Iris pigment epithelial cell (primary cell): Measurements from ENCODE around the gene WWTR1.

Source experiments
- DNase-seq: peaks from one replicate; pipeline ENCODE4 v3.0.0-alpha.2; 2011; ENCODE audit warnings: low read depth

Gene WWTR1

GRCh38 chr3:149592758-149593240, 65.0 kb downstream of the WWTR1 start:
- no peak for DNase-seq

GRCh38 chr3:149590691-149591441, 67.0 kb downstream of the WWTR1 start:
- no peak for DNase-seq

DNA sequence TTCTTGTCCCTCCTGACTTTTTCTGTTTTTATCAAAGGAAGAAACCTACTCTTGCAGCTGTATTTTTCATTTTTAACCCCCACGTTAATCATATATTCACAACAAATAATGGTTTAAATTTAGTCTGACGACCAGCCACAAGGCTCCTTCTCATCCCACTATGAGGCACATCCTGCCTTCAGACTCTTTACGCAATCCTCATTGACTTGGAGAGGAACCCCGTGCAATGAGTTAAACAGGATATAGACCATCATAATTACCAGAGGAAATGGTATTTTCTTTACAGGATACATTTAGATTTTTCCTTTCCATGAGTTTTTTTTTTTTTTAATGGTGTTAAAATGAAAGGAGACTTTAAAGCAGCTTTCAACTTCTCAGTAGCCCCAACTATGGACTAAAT, 68.5 kb downstream of the WWTR1 start:
- DNase-seq, result peak; percentile 91

- DNase-seq, result no peak
Observed at GRCh38 chr3:149588909-149589308, 68.9 kb downstream of the WWTR1 start.

DNA sequence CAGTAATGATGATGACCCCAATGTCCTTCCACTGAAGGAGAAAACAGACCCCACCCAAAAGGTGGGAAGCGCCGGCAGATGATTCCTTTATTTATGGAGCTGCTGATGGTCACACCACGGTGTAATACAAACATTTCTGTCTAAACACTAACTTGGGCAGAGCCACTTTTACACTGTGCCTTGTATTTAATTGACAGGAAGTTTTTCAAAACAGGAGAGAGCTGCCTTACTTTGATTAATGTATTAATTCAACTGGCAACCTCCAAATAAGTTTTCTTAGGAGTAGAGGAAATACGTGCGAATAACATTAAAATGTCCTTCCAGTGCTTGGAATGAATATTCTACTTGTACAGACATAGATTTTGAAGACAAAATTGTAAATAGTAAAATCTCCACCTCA, 70.4 kb downstream of the WWTR1 start:
- DNase-seq, result no peak

DNA sequence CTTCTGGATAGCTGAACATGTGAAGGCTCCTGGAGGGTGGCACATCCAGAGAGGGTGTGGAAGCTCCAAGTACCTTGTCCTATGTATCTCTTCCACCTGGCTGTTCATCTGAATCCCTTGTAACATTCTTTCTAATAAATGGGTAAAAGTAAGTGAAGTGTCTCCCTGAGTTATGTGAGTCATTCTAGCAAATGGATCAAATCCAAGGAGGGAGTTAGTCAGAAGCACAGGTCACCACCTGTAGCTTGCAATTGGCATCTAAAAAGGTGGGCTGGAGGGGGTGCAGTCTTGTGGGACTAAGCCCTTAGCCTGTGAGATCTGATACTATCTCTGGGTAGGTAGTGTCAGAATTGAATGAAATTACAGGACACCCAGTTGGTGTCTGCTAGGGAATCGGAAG, 71.0 kb downstream of the WWTR1 start:
- peak; percentile 77 for DNase-seq

DNA sequence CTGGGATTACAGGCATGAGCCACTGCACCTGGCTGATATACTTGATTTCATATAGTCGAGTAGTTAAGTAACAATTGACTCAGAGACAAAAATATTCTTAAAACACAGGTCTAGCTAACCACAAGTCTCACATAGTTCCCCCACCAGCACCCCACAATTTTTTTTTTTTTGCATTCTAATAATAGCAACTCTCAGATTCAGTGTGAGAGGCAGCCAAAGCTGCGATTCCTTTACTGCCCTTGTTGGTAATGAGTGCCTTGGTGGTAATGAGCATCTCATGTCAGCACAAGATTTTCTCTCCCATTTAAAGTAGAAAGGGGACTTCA, 72.5 kb downstream of the WWTR1 start:
- peak; percentile 68 for DNase-seq

DNA sequence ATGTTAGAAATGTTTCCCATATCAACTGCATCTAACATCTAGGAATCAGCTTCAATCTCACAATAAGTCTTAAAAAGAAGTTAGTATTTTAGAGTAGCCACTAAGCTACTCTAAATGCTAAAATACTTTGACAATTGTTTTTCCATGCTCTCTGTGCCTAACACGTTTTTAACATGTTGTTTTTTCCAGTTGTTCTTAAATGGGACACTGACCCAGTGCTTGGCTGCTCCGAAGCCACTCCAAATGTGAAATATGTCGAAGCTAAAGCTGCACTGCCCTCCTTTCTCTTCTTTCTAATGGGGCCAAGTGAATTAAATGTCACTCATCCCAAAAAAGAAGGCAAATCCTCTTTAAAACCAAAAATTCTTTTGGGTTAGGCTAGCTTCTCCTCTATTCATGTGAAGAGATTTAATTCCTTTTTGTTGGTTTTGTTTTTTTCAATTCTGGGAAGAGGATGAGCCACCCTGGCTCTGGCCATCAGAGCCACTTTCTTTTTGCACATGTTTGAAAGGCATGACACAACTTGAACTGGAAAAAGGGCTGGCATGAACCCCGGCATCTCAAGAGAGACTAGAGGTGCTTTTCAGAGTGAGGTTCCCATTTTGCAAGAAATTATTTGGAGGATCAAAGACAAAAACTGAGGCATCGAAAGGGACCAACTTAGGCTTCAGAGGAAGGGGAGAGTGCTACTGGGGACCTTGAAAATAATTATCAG, 73.7 kb downstream of the WWTR1 start:
- no peak for DNase-seq

GRCh38 chr3:149582395-149582794, 75.4 kb downstream of the WWTR1 start:
- no peak for DNase-seq

DNA sequence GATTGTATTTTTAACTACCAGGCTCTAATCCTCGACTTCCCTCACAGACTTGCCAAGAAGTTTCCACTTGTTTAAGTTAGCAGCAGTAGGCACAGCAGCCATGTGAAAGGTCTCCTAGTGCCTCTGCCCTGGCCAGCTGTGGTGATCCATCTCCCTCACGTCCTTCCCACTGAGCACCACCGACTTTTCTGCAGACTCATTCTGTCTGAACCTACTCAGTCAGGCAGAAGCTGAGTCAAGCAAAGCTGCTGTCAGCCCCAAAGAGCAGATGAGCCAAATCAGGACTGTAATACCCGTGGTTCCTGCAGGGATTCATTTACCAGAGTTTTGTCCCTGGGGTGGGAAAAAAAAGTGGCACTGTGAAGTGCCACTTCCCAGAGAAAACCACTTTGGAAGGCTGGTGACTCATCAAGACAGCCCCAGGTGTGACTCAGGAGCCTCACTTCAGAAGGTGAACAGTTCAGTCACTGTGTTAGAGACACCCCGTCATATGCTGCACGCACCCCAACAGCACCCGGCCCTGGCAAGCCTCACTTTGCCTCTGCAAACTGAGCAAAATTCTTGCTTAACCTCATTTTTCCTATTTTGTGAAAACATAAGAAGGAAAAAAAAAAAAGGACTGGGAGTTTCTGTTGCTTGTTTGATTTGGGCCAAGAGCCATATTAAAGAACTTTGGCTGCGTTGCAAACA, 76.0 kb downstream of the WWTR1 start:
- peak; percentile 90 for DNase-seq

GRCh38 chr3:149581248-149581647, 76.6 kb downstream of the WWTR1 start:
- DNase-seq, result peak; percentile 69

DNA sequence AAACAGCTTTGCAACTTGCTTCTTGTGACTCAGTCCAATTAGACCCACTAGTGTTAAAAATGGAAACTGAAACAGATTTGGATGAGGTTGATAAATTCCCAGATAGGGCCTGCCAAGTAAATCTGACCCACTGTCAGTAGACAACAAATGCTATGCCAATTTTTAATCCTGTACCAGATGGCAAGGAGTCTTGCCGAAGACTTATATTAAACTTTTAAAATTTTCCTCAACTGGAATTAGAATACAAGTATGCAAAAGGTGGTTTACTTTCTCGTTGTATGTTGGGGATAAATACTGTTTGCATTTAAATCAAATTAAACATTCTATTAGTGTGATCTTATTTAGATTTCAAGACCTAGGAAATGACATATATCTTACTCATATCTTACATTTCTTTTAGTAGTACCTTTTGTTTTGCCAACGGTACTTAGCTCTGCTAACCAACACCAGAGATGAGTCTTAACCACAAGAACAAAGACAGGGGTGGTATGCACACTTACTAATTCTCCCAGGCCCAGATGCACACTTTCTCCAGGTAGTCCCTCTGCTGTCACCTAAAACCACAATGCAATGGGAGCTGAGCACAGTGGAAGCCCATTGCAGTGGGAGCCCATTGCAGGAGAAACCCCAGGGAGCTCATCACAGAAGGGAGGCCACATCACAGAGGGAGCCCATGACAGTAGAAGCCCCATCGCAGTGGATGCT, 77.8 kb downstream of the WWTR1 start:
- DNase-seq, result peak; percentile 75

DNA sequence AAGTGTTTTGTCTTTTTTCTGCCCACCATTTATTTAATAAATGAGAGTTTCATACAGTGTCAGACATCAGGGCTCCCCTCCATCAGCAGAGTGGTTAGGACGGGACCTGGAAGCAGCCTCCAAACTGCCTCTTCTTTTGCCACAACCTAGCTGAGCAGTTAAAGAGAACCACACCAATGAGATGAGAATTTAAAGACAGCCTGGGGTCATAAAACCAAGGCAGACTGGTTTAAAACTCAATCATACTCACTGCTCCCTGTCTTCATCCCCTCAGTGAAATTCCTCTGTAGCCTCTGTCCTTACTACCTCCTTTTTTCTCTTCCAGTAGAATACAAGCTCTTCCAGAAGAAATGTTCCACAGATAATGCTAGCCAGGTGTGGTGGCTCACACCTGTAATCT, 78.7 kb downstream of the WWTR1 start:
- no peak for DNase-seq

DNA sequence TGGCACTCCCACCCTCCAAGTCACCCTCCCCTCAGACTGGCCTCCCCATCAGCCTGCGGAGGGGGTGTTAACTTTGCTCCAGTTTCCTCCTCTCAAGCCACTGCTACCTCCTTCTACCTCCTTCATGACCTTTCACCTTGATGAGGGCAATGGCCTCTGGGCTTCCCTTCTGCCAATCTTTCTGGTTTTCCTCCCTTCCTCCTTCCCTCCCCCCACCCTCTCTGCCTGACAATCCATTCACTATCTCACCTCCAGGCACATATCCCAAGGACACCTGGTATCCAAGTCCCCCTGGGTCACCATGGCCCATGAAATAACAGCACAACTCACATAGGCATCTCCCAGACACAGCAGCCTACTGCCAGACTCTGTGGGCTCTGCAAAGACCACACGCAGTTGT, 80.0 kb downstream of the WWTR1 start:
- no peak for DNase-seq

DNA sequence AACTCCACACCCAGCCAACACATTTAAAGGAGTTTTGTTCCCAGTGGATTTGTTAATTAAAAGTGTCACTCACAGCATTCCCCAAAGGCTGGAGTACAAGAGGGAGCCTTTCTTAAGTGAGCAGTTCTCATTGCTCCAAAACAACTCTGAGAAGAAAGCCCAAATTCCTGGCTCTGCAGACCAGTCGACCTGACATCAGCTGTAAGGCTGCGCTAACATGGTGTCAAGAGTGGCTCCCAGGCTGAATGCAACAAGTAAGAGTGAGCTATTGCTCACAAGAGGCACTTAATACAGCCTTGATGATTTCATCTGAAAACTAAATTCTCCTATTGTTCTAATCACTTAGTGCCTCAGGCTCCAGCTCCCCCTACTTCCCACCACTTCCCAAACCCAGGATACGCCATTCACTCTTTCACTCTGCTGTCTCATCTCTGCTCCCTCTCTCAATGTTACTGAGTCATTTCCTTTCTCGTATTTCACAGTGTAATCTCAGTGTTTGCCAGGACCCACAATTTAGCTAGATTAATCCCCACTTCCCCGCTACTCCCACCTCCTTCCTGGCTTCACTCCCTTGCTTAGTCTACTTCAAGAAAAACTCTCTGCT, 81.8 kb downstream of the WWTR1 start:
- DNase-seq, result peak; percentile 96

DNA sequence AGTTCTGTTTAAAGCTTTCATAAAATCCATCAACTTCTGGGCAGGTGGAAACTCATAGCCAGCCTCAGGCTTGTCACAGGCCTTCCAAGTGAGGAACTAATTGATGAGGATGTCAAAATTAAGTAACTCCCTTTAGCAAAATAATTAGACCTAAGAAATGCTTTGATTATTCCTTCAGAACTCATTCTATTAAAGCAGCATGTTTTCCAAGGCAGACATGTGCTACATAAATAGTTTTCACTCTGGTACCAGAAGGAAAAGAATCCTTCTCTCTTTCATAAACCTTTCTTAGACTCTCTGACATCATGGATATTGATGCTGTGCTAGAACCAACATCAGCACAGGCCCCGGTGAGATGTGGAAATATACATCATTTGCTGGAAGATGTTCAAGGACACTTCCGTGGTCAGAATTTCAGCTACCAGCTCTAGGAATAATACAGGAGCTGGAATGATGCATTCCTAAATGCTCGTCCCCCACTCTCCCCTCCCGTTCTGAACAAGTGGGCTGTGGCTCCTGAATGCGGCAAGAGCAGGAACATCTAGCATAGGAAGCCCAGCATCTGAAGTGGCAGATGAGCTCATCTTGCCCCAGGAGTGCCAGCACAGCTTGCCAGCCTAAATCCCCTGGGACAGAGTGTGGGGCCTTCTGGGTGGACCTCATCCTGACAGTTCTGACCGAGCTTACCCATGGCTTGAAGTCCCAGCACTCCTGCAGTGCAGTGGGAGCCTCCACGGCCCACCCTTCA, 82.4 kb downstream of the WWTR1 start:
- peak; percentile 94 for DNase-seq

DNA sequence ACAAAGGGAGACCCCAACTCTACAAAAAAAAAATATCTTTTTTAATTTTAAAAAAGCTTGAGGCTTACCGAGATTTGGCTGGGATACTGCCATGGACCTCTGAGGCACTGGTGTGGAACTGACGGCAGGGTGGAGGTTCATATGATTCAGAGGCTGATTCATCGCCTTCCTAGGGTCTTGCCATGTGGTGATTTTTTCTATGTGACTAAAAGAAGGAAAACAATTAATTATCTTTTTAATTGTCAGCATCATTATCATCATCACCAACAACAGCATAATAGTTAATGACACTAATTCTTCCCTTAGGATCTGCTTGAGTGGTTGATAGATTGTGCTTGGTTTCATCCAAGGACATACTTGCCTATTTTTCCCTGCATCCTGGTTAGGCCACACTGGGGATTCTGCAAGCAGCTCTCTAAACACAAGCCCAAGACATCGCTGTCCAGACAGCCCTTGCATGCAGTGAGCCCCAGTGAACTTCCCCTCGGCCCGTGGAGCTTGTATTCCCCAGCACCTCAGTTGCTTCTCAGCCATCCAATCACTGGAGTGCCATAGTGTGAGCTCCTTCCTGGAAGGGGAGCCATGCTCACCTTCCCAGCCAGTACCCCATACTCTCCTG, 84.9 kb downstream of the WWTR1 start:
- peak; percentile 81 for DNase-seq

GRCh38 chr3:149571381-149571780, 86.4 kb downstream of the WWTR1 start:
- no peak for DNase-seq

DNA sequence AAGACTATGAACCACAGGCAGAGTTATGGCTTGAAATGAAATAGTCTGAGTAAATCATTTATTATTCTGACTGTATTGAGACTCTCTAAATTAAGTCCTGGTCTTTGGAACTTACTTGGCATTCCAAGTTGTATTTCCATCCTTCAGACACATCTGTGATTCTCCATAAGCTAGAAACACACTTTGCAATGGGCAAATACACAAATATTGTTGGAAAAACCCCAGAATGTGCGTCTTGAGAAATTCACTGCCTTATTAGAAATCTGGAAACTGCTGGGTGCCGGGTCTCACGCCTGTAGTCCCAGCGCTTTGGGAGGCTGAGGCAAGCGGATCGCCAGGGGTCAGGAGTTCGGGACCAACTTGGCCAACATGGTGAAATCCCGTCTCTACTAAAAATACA, 87.8 kb downstream of the WWTR1 start:
- DNase-seq, result no peak

DNA sequence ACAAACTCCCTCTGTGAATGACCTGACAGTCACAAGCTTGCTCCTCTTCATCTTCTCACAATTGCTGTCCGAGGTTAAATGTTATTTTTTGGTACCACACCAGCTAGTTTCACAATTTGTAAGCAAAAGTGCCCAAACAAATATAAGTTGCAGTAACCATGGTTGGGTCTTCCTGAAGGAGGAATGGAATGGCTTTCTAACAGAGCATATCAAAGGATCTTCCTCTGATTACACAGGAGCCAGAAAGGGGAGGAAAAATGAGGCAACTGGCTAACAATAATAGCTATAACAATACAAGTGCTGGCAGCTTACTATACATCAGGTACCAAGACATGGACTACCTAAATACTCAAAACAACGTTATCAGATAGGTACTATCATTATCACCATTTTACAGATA, 90.4 kb downstream of the WWTR1 start:
- DNase-seq, result no peak
